NCI-H345 treated with DMSO at 0.1 percent for 48 hours (cell line): ENCODE results near the gene LCN6.

ENCODE experiments used
- DNase-seq: peaks from one replicate; lab custom pipeline; 2025; ENCODE audit not compliant: unreplicated experiment; lab: John Stamatoyannopoulos, UW

Gene LCN6

GRCh38 chr9:136726631-136727191, 21.6 kb downstream of the LCN6 start:
- no peak for DNase-seq

- no peak for DNase-seq
Observed at GRCh38 chr9:136726118-136726517, 22.2 kb downstream of the LCN6 start.

GRCh38 chr9:136725612-136726011, 22.7 kb downstream of the LCN6 start:
- no peak for DNase-seq

- no peak for DNase-seq
Observed at GRCh38 chr9:136724772-136725171, 23.6 kb downstream of the LCN6 start.

GRCh38 chr9:136723989-136724388, 24.3 kb downstream of the LCN6 start:
- DNase-seq, result no peak

GRCh38 chr9:136723362-136723976, 24.9 kb downstream of the LCN6 start:
- no peak for DNase-seq

- no peak for DNase-seq
Observed at GRCh38 chr9:136722969-136723356, 25.4 kb downstream of the LCN6 start.

GRCh38 chr9:136722093-136722968, 26.0 kb downstream of the LCN6 start:
- DNase-seq, result no peak

- DNase-seq, result no peak
Observed at GRCh38 chr9:136721339-136722092, 26.8 kb downstream of the LCN6 start.

- no peak for DNase-seq
Observed at GRCh38 chr9:136720898-136721338, 27.4 kb downstream of the LCN6 start.

GRCh38 chr9:136720251-136720897, 28.0 kb downstream of the LCN6 start:
- peak; percentile 33 for DNase-seq

- DNase-seq, result no peak
Observed at GRCh38 chr9:136719195-136719880, 29.0 kb downstream of the LCN6 start.

GRCh38 chr9:136718345-136719194, 29.8 kb downstream of the LCN6 start:
- DNase-seq, result no peak

GRCh38 chr9:136717399-136717798, 30.9 kb downstream of the LCN6 start:
- no peak for DNase-seq

- DNase-seq, result no peak
Observed at GRCh38 chr9:136714893-136715274, 33.4 kb downstream of the LCN6 start.

GRCh38 chr9:136714096-136714892, 34.0 kb downstream of the LCN6 start:
- DNase-seq, result no peak

- peak; percentile 40 for DNase-seq
Observed at GRCh38 chr9:136713550-136713949, 34.8 kb downstream of the LCN6 start.

GRCh38 chr9:136712690-136713544, 35.4 kb downstream of the LCN6 start:
- no peak for DNase-seq
